ENCODE data around the gene UBE2QL1.

UBE2QL1 gene

GRCh38 chr5:6535594-6535993 lies 86.9 kb downstream of the UBE2QL1 start:
- DNase-seq (ENCODE audit: low read depth in 2 of 2), result no peak

- DNase-seq (ENCODE audit: low read depth in 2 of 2), result no peak
These were observed 90.4 kb downstream of the UBE2QL1 start for GRCh38 chr5:6539060-6539459.

DNA sequence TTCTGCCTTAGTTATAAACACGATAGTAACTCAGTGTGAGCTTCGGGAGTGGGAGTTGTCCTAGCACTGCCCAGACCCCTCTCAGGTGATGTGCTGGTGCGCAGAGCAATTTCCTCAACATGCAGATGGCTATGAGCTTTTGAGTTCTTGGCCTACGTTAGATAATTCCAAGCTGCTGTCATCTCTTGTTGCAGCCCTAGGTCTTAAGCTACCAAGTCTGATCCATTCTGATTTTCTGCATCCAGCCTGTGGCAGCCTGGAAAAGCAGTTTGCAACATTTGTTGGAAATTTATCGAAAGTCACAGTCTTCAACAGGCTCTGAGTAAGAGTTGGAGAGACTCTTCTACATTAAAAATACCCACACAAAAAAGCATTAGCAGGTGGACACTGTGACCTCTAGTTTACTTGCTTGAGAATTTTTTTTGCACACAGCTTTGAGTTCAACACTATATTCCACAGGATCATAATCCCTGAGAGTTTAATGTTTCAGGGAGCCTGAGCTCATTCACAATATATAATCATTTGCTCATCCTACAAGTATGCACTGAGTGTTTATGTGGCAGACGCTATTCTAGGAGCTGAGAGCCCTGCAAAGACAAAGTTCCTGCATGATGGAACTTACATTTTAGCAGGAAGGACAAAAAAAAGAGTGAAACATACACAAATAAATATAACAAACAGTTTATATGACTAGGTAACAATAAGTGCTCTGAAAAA lies 91.6 kb downstream of the UBE2QL1 start:
- no peak for DNase-seq (ENCODE audit: low read depth in 2 of 2)

DNA sequence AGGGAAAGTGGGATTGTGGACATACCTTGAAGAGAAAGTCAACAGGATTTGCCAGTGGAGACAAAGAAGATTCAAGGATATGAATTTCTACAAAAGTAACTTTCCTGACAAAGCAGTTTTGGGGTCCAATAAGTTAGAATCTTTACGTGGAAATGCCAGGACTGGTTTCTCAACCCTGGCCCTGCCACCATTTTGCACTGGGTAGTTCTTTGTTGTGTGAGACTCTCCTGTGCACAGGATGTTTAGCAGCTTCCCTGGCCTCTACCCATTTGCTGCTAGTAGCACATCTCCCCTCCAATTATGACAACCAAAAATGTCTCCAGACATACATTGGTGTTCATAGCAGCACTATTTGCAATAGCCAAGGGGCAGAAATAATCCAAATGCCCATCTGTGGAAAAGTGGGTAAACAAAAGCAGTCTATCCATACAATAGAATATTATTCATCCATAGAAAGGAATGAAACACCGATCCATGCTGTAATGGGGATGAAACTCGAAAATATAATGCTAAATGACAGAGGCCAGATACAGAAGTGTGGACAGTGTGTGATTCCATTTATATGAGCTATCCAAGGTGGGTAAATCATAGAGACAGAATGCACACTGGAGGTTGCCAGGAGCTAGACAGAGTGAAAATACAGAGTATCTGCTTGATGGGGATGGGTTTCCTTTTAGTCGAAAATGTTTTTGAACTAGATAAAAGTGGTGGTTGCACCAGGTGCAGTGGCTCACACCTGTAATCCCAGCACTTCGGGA lies 92.8 kb downstream of the UBE2QL1 start:
- no peak for DNase-seq (ENCODE audit: low read depth in 2 of 2)

DNA sequence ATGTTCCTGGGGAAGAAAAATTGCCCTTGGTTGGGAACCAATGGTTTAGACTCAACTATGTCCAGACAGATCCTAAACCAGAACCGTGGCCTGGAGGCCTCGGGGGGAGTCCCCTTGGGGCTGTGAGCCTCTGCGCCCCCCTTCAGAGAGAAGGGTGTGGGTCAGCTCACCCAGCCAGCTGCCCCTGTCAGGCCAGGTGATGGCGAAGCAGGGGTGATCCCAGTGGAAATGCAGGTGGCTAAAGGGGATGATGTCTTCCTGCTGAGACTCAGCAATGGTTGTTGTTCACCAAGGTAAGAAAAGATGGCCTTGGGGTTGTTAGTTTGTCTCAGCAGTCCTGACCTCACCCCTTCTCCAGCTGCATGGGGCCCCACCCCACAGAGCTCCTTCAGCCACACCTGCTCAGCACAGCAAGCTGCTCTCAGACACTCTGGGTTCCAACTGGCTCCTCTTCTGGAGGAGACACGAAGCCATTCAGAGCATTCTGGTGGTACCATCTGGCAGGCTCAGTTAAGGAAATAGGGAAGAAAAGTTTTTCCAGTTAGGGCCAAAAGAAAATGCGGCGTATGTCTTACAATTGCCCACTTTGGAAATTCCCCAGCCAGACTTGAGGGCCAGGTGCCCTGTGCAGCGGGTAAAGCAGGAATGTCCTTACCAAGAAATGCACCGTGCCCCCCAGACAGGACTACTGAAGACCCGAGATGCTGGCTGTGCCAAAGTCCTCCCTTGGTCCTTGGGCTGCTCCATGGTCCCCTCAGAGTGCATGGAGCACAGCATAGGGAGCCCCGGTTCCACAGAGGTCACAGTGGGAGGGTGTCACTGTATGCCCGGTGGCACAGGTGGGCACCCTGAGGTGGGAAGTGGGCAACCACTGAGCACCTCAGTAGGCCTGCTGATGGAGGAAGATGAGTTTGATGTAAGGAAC lies 94.0 kb downstream of the UBE2QL1 start:
- DNase-seq (ENCODE audit: low read depth in 2 of 2), result no peak

DNA sequence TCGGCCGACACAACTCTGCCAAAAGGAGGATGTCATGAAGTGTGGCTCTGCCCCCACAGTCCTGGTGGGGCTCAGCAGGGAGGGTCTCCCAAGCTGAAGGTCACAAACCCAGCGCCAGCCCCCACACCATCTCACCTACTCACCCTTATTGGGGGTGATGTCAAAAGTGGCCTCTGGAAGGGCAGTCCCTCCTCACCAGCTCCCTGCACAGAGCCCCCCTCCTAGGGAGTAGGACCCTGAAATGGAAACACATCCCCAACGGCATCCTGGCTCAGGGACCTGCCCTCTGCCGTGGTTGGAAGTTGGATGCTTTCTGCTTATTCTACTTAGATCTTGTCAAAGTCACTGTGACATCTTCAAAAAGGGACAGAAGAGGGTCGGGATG lies 94.7 kb downstream of the UBE2QL1 start:
- DNase-seq (ENCODE audit: low read depth in 2 of 2), result no peak

DNA sequence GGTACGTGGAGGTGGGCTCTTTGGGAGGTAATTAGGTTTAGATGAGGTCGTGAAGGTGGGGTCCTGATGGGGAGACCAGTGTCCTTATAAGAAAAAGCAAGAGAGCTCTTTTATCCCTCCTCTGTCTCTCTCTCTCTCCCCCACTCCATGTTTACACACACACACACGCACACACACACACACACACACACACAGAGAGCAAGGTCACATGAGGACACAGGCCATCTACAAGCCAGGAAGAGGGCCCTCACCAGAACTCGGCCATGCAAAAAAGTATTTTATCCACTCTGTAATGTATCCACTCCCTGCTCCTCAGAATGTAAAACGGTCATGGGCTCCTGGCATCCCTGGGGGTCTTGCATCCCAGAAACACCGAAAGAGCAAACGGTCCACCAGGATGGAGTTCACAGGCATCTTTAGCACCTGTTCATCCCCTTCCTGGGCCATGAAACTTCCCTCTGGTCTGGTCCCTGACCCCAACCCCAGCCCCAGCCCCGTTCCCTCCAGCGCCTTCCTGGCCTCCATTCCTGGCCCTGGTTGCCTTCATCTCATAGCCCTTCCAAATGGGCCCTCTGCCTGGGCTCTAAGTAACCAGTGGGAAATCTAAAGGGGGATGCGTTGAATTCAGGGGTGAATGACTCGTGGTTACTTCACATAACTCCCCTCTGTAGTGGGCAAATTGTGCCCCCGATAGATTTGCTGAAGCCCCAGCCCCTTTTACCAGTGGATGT lies 95.3 kb downstream of the UBE2QL1 start:
- DNase-seq (ENCODE audit: low read depth in 2 of 2), result no peak

Data from stimulated activated CD8-positive, alpha-beta memory T cell treated with anti-CD3 and anti-CD28 coated beads, Interleukin-7, amount 100 ng/mL, for 4 hours (primary cell).